Kidney capillary endothelial cell (primary cell): Measurements from ENCODE around the gene PPP1R12A.
A peak's percentile ranks its signal among the peaks of the same experiment; 100 is the strongest.
"Not testable (repeated sequence)": the region's sequence is repeated elsewhere in the genome, so short reads cannot be mapped to it uniquely, and the experiment has no call there.

Source experiments
- DNase-seq: peaks from one replicate; pipeline ENCODE4 v3.0.0-alpha.2; 2018; ENCODE audit warnings: low spot score

The PPP1R12A gene

GRCh38 chr12:79935021-79935623 is at the start of gene PPP1R12A:
Gene PPP1R12A (minus strand): TSS chr12:79935097. CDS start chr12:79934931, 166 bp downstream.
- peak; percentile 97 for DNase-seq

- no peak for DNase-seq
Observed at GRCh38 chr12:79983986-79984620, 49.2 kb upstream of the PPP1R12A start.

- no peak for DNase-seq
Observed at GRCh38 chr12:79983492-79983891, 48.6 kb upstream of the PPP1R12A start.

GRCh38 chr12:79982086-79983062 is 47.5 kb upstream of the PPP1R12A start:
- no peak for DNase-seq

- DNase-seq = no peak
Observed at GRCh38 chr12:79978692-79979091, 43.8 kb upstream of the PPP1R12A start.

- DNase-seq = not testable (repeated sequence)
Observed at GRCh38 chr12:79977856-79978460, 43.1 kb upstream of the PPP1R12A start.

- DNase-seq = no peak
Observed at GRCh38 chr12:79975143-79975542, 40.2 kb upstream of the PPP1R12A start.

- no peak for DNase-seq
Observed at GRCh38 chr12:79973801-79974200, 38.9 kb upstream of the PPP1R12A start.

GRCh38 chr12:79964100-79964627 is 29.3 kb upstream of the PPP1R12A start:
- DNase-seq = no peak

- DNase-seq = no peak
Observed at GRCh38 chr12:79961411-79961810, 26.5 kb upstream of the PPP1R12A start.

GRCh38 chr12:79959484-79959883 is 24.6 kb upstream of the PPP1R12A start:
- no peak for DNase-seq

- DNase-seq = no peak
Observed at GRCh38 chr12:79956896-79957295, 22.0 kb upstream of the PPP1R12A start.

GRCh38 chr12:79955561-79955960 is 20.7 kb upstream of the PPP1R12A start:
- DNase-seq = no peak

GRCh38 chr12:79954037-79954610 is 19.2 kb upstream of the PPP1R12A start:
- DNase-seq = no peak

- DNase-seq = no peak
Observed at GRCh38 chr12:79949098-79949497, 14.2 kb upstream of the PPP1R12A start.

- DNase-seq = no peak
Observed at GRCh38 chr12:79945433-79945832, 10.5 kb upstream of the PPP1R12A start.

GRCh38 chr12:79944565-79944964 is 9.7 kb upstream of the PPP1R12A start:
- no peak for DNase-seq

- not testable (repeated sequence) for DNase-seq
Observed at GRCh38 chr12:79942846-79943245, 7.9 kb upstream of the PPP1R12A start.

- DNase-seq = no peak
Observed at GRCh38 chr12:79939728-79940310, 4.9 kb upstream of the PPP1R12A start.

GRCh38 chr12:79938843-79939242 is 3.9 kb upstream of the PPP1R12A start:
- no peak for DNase-seq

- DNase-seq = peak; percentile 21
Observed at GRCh38 chr12:79936670-79937069, 1.8 kb upstream of the PPP1R12A start.
